Left renal pelvis (tissue), 4 donors: Measurements from ENCODE around the gene KRTAP13-1. TPM values are rescaled to one million over a fixed set of nuclear protein-coding genes. Genes with fewer than 3 reads are reported as not detected.

ENCODE experiments used
- DNase-seq, 4 donors: peaks; one replicate each; pipeline ENCODE4 v3.0.0-alpha.2; 2013; ENCODE audit warnings: low read depth in 4 of 4, low spot score in 3 of 4
- polyA plus RNA-seq, 4 donors: library from polyadenylated mRNA; unstranded; fragments of 120-200 nt; gene quantifications; one replicate each; pipeline ENCODE4 v1.2.1, GENCODE V29; 2013; ENCODE audit not compliant: insufficient read length in 4 of 4

The KRTAP13-1 gene
- polyA plus RNA-seq: not detected

- no peak for DNase-seq
These were observed at the start of gene KRTAP13-1 for GRCh38 chr21:30395731-30396130. Gene KRTAP13-1, plus strand, starts transcription at chr21:30396031. Its CDS starts 56 bp downstream, at chr21:30396087.

- no peak for DNase-seq
These were observed 47.3 kb upstream of the KRTAP13-1 start, which contains the start of gene KRTAP23-1 for GRCh38 chr21:30348506-30348905. Gene KRTAP23-1, minus strand, starts transcription at chr21:30348606. Its CDS starts 0 bp downstream, at chr21:30348606.

DNA sequence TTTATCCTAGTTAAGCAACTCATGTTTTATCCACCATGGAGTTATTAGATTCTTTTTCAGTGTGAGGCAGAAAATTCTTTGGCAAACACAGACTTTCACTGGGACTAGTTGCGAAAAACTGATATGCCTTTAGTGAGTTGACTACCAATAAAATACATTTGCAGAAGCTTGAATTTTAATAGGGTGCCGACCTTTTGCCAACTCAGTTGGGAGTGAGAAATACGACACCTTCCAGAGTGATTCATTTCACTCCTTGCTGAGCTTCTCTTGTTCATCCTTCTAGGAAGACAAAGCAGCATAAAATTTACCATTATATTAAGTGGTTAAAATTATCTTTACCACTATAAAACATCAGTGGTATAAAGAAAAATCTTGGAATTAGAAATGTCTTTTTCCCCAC is 46.3 kb upstream of the KRTAP13-1 start:
- DNase-seq: no peak

GRCh38 chr21:30351534-30351933 is 44.3 kb upstream of the KRTAP13-1 start:
- no peak for DNase-seq

- DNase-seq: no peak
These were observed 41.4 kb upstream of the KRTAP13-1 start for GRCh38 chr21:30354308-30355005.

DNA sequence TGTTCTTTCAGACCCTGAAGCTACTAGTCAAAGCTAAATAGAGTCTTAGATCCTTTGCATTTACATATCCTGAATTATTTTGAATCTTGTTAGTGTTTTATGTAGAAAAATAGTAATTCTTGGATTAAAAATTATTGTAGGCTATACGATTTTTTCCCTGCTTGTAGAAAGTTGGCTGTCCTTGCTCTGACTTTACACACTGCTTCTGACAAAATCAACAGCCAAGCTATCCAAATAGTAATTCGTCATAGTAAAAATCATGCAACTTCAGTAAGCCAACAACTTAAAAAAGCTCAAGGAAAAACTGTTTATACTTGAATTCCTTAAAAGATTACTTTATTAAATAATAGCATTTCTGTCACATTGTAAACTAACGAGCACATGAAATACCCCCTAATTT is 39.9 kb upstream of the KRTAP13-1 start:
- DNase-seq: no peak

DNA sequence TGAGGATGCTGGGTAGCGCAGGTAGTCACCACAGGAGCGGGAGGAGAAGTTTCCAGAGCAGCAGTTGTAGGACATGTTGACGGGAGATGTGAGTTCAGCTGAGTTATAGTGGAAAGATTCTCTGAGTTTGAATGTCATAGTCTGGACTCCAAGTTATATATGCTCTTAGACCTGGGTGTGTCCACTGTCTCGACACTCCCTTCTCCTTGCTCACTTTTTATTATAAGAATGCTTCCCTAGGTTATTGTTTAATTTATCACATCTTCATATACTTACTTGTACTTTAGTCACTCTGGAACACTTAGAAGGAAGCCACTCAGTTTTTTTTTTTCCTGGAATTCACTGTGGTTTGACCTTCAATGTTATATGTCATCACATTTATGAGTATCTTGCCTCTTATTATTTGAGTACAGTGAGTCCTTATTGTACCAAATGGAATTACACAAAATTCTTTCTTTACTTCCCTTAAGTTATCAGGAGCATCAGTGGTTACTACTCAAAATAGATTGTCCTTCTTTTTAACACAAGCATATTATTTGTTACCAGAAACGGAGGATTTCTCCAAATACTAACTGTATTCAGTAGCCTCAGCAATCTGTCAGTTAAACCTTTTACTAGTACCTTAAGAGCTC is 23.6 kb upstream of the KRTAP13-1 start, which contains the start of gene KRTAP13-2:
TSS of gene KRTAP13-2 (minus strand) at position 133 of the 632 bp plus-strand sequence. CDS start at position 75, 58 bp downstream.
- DNase-seq: no peak

DNA sequence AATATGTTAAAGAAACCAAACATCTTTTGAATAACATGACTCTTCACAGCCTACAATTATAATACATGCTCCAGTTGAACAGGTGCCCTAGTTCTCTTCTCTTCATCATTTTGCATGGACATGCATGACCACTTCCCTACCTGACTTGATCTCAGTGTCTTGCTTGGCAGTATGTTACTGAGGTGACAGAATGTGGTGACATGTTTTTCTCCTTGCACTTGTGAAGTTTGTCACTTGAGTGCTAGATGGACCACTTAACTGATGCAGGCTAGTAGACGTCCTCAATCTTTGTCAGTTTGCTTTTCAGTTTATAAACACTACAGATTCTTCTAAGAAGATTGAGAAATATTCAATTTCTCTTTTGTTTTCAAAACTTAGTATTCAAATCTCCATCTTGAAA is 13.6 kb upstream of the KRTAP13-1 start:
- no peak for DNase-seq

- no peak for DNase-seq
These were observed 4.3 kb upstream of the KRTAP13-1 start for GRCh38 chr21:30391492-30392025.

DNA sequence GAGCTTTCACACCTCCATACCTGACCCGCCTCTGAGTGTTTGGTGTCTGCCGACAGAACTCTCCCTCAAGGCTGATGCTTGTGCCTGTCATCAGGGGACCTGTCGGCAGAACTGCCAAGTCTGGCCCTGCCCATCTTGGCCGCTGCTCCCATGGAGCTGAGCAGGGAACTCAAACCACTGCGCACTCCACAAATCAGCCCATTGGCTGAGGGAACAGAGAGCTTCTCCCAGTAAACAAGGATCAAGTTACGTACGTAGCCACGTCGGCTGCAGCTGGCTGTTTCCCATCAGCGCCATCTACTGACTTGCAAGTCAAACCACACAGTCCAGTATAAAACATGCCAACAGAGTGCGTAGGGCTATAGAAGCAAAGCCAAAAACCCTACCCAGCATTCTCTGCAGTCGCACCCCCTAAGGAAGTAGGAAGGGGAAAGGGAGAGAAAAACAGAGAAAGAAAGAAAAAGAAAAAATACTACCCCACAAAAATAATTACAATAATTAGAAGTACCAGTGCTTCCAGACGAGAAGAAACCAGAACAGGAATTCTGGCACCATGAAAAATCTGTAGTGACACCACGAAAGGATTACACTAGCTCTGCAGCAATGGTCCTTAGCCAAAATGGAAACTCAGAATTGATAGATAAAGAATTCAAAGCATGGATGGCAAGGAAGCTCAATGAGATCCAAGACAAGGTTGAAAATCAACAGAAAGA is 13.1 kb downstream of the KRTAP13-1 start:
- peak in 2 of 4 donors; percentile 8 to 12 for DNase-seq

GRCh38 chr21:30415993-30416392 is 20.2 kb downstream of the KRTAP13-1 start:
- no peak for DNase-seq

DNA sequence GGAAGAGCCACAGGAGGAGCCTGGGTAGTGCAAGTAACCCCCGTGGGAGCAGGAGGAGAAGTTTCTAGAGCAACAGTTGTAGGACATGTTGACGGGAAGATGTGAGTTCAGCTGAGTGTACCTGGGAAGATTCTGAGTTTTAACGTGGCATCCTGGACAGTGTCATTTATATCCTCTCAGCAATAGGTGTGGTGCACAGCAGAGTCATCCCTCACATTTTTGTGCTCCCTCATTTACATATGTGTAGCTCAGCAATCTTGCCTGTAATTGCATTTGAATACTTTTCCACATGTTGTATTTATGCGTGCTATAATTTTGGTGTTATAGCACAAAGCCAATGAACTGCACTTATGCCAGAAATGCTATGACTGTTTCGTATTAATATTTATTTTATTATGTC is 30.0 kb downstream of the KRTAP13-1 start, which contains the start of gene KRTAP13-3:
TSS of gene KRTAP13-3 (minus strand) at position 101 of the 400 bp plus-strand sequence. CDS start at position 87, 14 bp downstream.
- no peak for DNase-seq

DNA sequence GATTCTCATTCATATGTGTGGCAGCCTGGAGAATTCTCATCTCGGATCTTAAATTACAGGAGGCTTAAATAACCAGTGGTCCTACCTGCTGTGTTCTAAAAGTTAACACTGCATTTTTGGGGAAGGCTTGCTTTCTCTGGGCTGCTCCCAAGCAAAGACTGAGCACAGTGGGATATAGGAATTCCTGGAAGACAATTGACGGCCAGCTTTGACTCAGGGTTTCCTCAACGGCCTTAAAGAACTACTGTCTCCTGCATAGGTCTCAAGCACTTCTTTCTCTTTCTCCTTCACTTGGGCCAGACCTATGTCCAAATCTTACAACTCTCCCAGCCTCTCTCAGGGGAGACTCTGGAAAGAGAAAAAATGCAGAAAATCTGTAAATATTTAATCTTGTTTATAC is 30.9 kb downstream of the KRTAP13-1 start:
- DNase-seq: no peak

- DNase-seq: no peak
These were observed 34.4 kb downstream of the KRTAP13-1 start, which contains the start of gene KRTAP13-4 for GRCh38 chr21:30430170-30430655. Gene KRTAP13-4, plus strand, starts transcription at chr21:30430220. Its CDS starts 56 bp downstream, at chr21:30430276.

DNA sequence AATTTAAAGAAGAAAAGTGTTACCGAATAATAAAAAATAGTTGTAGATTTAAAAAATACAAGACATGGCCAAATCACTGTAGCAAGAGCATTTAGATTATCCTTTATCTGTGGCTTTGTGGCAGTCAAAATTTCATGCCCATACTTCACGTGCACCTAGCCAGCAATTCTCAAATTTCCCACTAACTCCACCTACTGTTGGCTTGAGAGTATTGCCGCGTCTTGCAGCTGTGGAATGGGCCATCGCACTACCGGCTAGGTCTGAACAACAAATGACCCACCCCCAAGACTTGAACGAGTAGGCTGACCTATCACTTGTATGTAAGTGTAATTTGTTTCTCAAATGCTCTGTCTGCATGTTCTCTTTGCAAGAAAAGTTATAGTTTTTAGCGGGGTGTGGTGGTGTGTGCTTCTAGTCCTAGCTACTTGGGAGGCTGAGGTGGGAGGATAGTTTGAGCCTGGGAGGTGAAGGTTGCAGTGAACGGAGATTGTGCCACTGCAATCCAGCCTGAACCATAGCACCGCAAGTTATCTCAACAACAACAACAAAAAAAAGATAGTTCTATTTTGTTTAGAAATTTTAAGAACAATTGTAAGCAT is 38.3 kb downstream of the KRTAP13-1 start:
- no peak for DNase-seq

- DNase-seq: no peak
These were observed 41.3 kb downstream of the KRTAP13-1 start for GRCh38 chr21:30437010-30437565.

- no peak for DNase-seq
These were observed 44.1 kb downstream of the KRTAP13-1 start, which contains the start of gene KRTAP15-1 for GRCh38 chr21:30439975-30440374. Gene KRTAP15-1, plus strand, starts transcription at chr21:30440275. Its CDS starts 53 bp downstream, at chr21:30440328.

GRCh38 chr21:30443226-30443625 is 47.4 kb downstream of the KRTAP13-1 start:
- no peak for DNase-seq

GRCh38 chr21:30444204-30444603 is 48.4 kb downstream of the KRTAP13-1 start:
- DNase-seq: no peak
